OCI-LY3 (cell line): ENCODE results near the gene UNC13D.

ENCODE experiments used
- H2AFZ ChIP-seq: fragments of 200-600, 300-600 bp; shearing (Covaris generic); 2 replicates; pipeline ENCODE4 v1.6.0; 2014; ENCODE audit warnings: antibody characterized with exemption, low read depth, low read length
- H3K27ac ChIP-seq: fragments of 200-600, 300-600 bp; sonication (generic); 2 replicates; pipeline ENCODE4 v1.5.1; 2014; ENCODE audit warnings: mild to moderate bottlenecking, low read length, moderate library complexity, mixed read lengths
- H3K27me3 ChIP-seq: fragments of 200-600, 300-600 bp; sonication (generic); 2 replicates; pipeline ENCODE4 v1.6.1; 2014; ENCODE audit warnings: low read depth, low read length, mixed read lengths
- H3K36me3 ChIP-seq: fragments of 200-600, 300-600 bp; sonication (generic); replicated peaks from 2 replicates; pipeline ENCODE3; 2014; ENCODE audit warnings: low read depth, low read length, mixed read lengths
- H3K4me1 ChIP-seq: fragments of 300-600, 200-600 bp; sonication (generic); 2 replicates; pipeline ENCODE4 v1.6.1; 2014; ENCODE audit warnings: low read length, mixed read lengths
- H3K4me2 ChIP-seq: fragments of 200-600, 300-600 bp; sonication (generic); 2 replicates; pipeline ENCODE4 v1.6.1; 2014; ENCODE audit warnings: low read length, mixed read lengths
- H3K4me3 ChIP-seq: fragments of 300-600, 200-600 bp; sonication (generic); 2 replicates; pipeline ENCODE4 v1.5.1; 2014; ENCODE audit warnings: antibody characterized with exemption, mild to moderate bottlenecking, low read length, moderate library complexity
- H3K79me2 ChIP-seq: fragments of 300-600, 200-600 bp; shearing (Covaris generic); 2 replicates; pipeline ENCODE4 v1.6.1; 2014; ENCODE audit warnings: mild to moderate bottlenecking, low read length, mixed read lengths
- H3K9ac ChIP-seq: fragments of 300-600, 200-600 bp; shearing (Covaris generic); 2 replicates; pipeline ENCODE4 v1.6.0; 2014; ENCODE audit warnings: mild to moderate bottlenecking, low read length, moderate library complexity
- H3K9me3 ChIP-seq: fragments of 200-600, 300-600 bp; shearing (Covaris generic); 2 replicates; pipeline ENCODE4 v1.6.1; 2014; ENCODE audit warnings: low read length, mixed read lengths; ENCODE audit not compliant: insufficient read depth
- H4K20me1 ChIP-seq: fragments of 200-600, 300-600 bp; sonication (generic); 2 replicates; pipeline ENCODE4 v1.6.1; 2016; ENCODE audit warnings: low read length, mixed read lengths; ENCODE audit not compliant: insufficient read depth
- EZH2phosphoT487 ChIP-seq: fragments of 200-600 bp; shearing (Covaris generic); IDR thresholded peaks from 2 replicates; pipeline ENCODE4 v1.6.1; 2018; ENCODE audit warnings: antibody characterized with exemption, mixed run types, low read depth
- TF ChIP-seq, protein P1 (sequence below): fragments of 200-600, 300-600 bp; sonication (generic); IDR thresholded peaks from 2 replicates; pipeline ENCODE4 v1.5.1; 2014; ENCODE audit warnings: antibody characterized with exemption, low read length, low read depth

Gene UNC13D

GRCh38 chr17:75829747-75830146 lies 14.5 kb downstream of the UNC13D start:
- no peak for TF ChIP-seq EZH2phosphoT487
- TF ChIP-seq, protein P1, sequence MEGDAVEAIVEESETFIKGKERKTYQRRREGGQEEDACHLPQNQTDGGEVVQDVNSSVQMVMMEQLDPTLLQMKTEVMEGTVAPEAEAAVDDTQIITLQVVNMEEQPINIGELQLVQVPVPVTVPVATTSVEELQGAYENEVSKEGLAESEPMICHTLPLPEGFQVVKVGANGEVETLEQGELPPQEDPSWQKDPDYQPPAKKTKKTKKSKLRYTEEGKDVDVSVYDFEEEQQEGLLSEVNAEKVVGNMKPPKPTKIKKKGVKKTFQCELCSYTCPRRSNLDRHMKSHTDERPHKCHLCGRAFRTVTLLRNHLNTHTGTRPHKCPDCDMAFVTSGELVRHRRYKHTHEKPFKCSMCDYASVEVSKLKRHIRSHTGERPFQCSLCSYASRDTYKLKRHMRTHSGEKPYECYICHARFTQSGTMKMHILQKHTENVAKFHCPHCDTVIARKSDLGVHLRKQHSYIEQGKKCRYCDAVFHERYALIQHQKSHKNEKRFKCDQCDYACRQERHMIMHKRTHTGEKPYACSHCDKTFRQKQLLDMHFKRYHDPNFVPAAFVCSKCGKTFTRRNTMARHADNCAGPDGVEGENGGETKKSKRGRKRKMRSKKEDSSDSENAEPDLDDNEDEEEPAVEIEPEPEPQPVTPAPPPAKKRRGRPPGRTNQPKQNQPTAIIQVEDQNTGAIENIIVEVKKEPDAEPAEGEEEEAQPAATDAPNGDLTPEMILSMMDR = no peak
- Histone ChIP-seq H2AFZ (no peak overlapping the region), H3K36me3 (peaks cover 12% of the 10 kb centered on the region), H3K27ac (no peak overlapping the region), H3K9me3 (no peaks in the 10 kb centered on the region), H3K4me2 (no peak overlapping the region), H3K9ac (no peak overlapping the region), H3K4me1 (peaks cover 10% of the 10 kb centered on the region; the same call in 1 of the 2 replicates), H3K4me3 (no peak overlapping the region), H3K27me3 (no peaks in the 10 kb centered on the region), H4K20me1 (no peaks in the 10 kb centered on the region), H3K79me2 (no peaks in the 10 kb centered on the region)

DNA sequence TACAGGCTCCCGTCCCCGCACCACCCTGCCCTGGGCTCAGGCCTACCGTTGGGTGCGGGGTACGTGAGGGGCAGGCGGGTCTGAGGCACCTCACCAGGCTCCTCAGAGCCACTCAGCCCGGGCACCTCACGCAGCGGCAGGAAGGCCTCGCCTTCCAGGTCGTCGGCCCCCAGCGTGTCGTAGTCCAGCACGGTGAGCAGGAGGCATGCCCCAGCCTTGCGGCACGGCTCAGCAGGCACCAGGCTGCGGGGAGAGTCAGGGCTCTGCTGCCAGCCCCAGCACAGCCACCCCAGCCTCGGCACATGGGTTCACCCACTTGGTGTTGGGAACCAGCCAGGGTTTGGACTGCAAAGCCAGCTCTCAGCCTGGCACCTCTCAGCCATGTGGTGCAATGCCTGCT lies 15.5 kb downstream of the UNC13D start:
- H3K9me3 ChIP-seq = no peaks in the 10 kb centered on the region
- H3K36me3 ChIP-seq = peaks cover 15% of the 10 kb centered on the region
- H3K4me1 ChIP-seq = peaks cover 10% of the 10 kb centered on the region; the same call in 1 of the 2 replicates
- no peak overlapping the region for H3K27ac ChIP-seq
- H3K9ac ChIP-seq = no peak overlapping the region
- TF ChIP-seq, protein P1 = no peak
- no peak for TF ChIP-seq EZH2phosphoT487
- H3K79me2 ChIP-seq = no peaks in the 10 kb centered on the region
- no peak overlapping the region for H3K4me3 ChIP-seq
- H3K27me3 ChIP-seq = no peaks in the 10 kb centered on the region
- no peak overlapping the region for H3K4me2 ChIP-seq
- no peak overlapping the region for H2AFZ ChIP-seq
- H4K20me1 ChIP-seq = no peaks in the 10 kb centered on the region

GRCh38 chr17:75828076-75828400 lies 16.2 kb downstream of the UNC13D start:
- Histone ChIP-seq H3K27ac (no peak overlapping the region), H2AFZ (no peak overlapping the region), H3K4me1 (peaks cover 10% of the 10 kb centered on the region; the same call in 1 of the 2 replicates), H3K36me3 (peaks cover 16% of the 10 kb centered on the region), H3K9me3 (no peaks in the 10 kb centered on the region), H3K9ac (peak overlapping the region; percentile 10; the same call in 1 of the 2 replicates), H3K27me3 (no peaks in the 10 kb centered on the region), H4K20me1 (no peaks in the 10 kb centered on the region), H3K79me2 (no peaks in the 10 kb centered on the region), H3K4me3 (peak overlapping the region; percentile 57), H3K4me2 (peak overlapping the region; percentile 56)
- no peak for TF ChIP-seq EZH2phosphoT487
- TF ChIP-seq, protein P1 = no peak

- Histone ChIP-seq H3K36me3 (peaks cover 16% of the 10 kb centered on the region), H3K9me3 (no peaks in the 10 kb centered on the region), H2AFZ (no peak overlapping the region), H3K27ac (0 out of 2 replicates have a peak overlapping the region, but pooled peaks have one; percentile 4), H3K4me3 (peak overlapping the region; percentile 57), H3K4me2 (peak overlapping the region; percentile 56), H3K79me2 (no peaks in the 10 kb centered on the region), H3K4me1 (peaks cover 10% of the 10 kb centered on the region; the same call in 1 of the 2 replicates), H3K9ac (peak overlapping the region; percentile 10; the same call in 1 of the 2 replicates), H4K20me1 (no peaks in the 10 kb centered on the region), H3K27me3 (no peaks in the 10 kb centered on the region)
- TF ChIP-seq EZH2phosphoT487 = no peak
- TF ChIP-seq, protein P1 = peak; percentile 59
These were observed 16.7 kb downstream of the UNC13D start for GRCh38 chr17:75827308-75828075.
